HepG2 (cell line): ENCODE data around the gene RPL39. TPM values are rescaled to one million over a fixed set of nuclear protein-coding genes. Genes with fewer than 3 reads are reported as not detected.

Experiments
- ARID2 ChIP-seq: sonication (generic); formaldehyde crosslinking; IDR thresholded peaks from 2 replicates; pipeline ENCODE4 v1.8.1; 2022; ENCODE audit warnings: mild to moderate bottlenecking, missing genetic modification reagents, borderline replicate concordance
- ARNTL ChIP-seq: sonication (generic); formaldehyde crosslinking; IDR thresholded peaks from 2 replicates; pipeline ENCODE4 v1.4.0; 2020; ENCODE audit warnings: mild to moderate bottlenecking, missing genetic modification reagents
- DBP ChIP-seq: sonication (generic); formaldehyde crosslinking; IDR thresholded peaks from 2 replicates; pipeline ENCODE4 v1.4.0; 2020; ENCODE audit warnings: missing genetic modification reagents; ENCODE audit errors: not compliant biosample characterization
- GPBP1L1 ChIP-seq: sonication (generic); formaldehyde crosslinking; IDR thresholded peaks from 2 replicates; pipeline ENCODE4 v1.5.0; 2020; ENCODE audit warnings: mild to moderate bottlenecking, missing genetic modification reagents
- HNRNPK ChIP-seq: fragments of 200-400 bp; formaldehyde crosslinking; IDR thresholded peaks from 2 replicates; pipeline ENCODE4 v1.6.1; 2018; ENCODE audit warnings: low read length, low read depth, moderate library complexity, mild to moderate bottlenecking; ENCODE audit not compliant: poor library complexity, severe bottlenecking
- IKZF1 ChIP-seq: fragments of 450-650 bp; IDR thresholded peaks from 2 replicates; pipeline ENCODE4 v1.7.1; 2016
- MYNN ChIP-seq: sonication (generic); formaldehyde crosslinking; IDR thresholded peaks from 2 replicates; pipeline ENCODE4 v1.4.0; 2020; ENCODE audit warnings: mild to moderate bottlenecking, low read depth, missing genetic modification reagents
- NCOR1 ChIP-seq: fragments of 200-600 bp; sonication (generic); IDR thresholded peaks from 2 replicates; pipeline ENCODE4 v1.7.0; 2017; ENCODE audit warnings: antibody characterized with exemption, low read length, borderline replicate concordance
- PAWR ChIP-seq: sonication (generic); formaldehyde crosslinking; IDR thresholded peaks from 2 replicates; pipeline ENCODE4 v1.4.0; 2020; ENCODE audit warnings: missing genetic modification reagents, mild to moderate bottlenecking, borderline replicate concordance
- PAX8 ChIP-seq: sonication (generic); formaldehyde crosslinking; IDR thresholded peaks from 2 replicates; pipeline ENCODE4 v1.8.0; 2022; ENCODE audit warnings: mild to moderate bottlenecking, missing genetic modification reagents, borderline replicate concordance
- PBX3 ChIP-seq: sonication (generic); formaldehyde crosslinking; IDR thresholded peaks from 2 replicates; pipeline ENCODE4 v1.8.1; 2023; ENCODE audit warnings: missing genetic modification reagents, inconsistent platforms, borderline replicate concordance
- SRSF4 ChIP-seq: fragments of 200-400 bp; formaldehyde crosslinking; IDR thresholded peaks from one replicate; pipeline ENCODE4 v1.6.1; 2018; ENCODE audit warnings: mild to moderate bottlenecking, low read depth, low read length, moderate library complexity; ENCODE audit not compliant: poor library complexity, severe bottlenecking
- TBX2 ChIP-seq: sonication (generic); formaldehyde crosslinking; IDR thresholded peaks from 2 replicates; pipeline ENCODE4 v1.5.0; 2020; ENCODE audit warnings: missing genetic modification reagents, mild to moderate bottlenecking, borderline replicate concordance
- TEAD3 ChIP-seq: optimal IDR thresholded peaks from 2 replicates; pipeline ENCODE3; 2016; ENCODE audit warnings: borderline replicate concordance
- UBTF ChIP-seq: sonication (generic); formaldehyde crosslinking; IDR thresholded peaks from 2 replicates; pipeline ENCODE4 v1.4.0; 2020; ENCODE audit warnings: mild to moderate bottlenecking, missing genetic modification reagents
- WIZ ChIP-seq: sonication (generic); formaldehyde crosslinking; IDR thresholded peaks from 2 replicates; pipeline ENCODE4 v1.5.1; 2020; ENCODE audit warnings: mild to moderate bottlenecking, missing genetic modification reagents
- ZBTB42 ChIP-seq: sonication (generic); formaldehyde crosslinking; IDR thresholded peaks from 2 replicates; pipeline ENCODE4 v1.5.0; 2020; ENCODE audit warnings: mild to moderate bottlenecking, missing genetic modification reagents
- ZNF160 ChIP-seq: sonication (generic); formaldehyde crosslinking; IDR thresholded peaks from 2 replicates; pipeline ENCODE4 v1.8.0; 2022; ENCODE audit warnings: mild to moderate bottlenecking, inconsistent platforms, missing genetic modification reagents
- ZNF589 ChIP-seq: sonication (generic); formaldehyde crosslinking; conservative IDR thresholded peaks from 2 replicates; pipeline ENCODE4 v1.8.0; 2022; ENCODE audit warnings: mild to moderate bottlenecking, moderate library complexity, missing genetic modification reagents
- ZNF737 ChIP-seq: sonication (generic); formaldehyde crosslinking; IDR thresholded peaks from 2 replicates; pipeline ENCODE4 v1.5.0; 2020; ENCODE audit warnings: missing genetic modification reagents, mild to moderate bottlenecking, borderline replicate concordance
- ZNF766 ChIP-seq: sonication (generic); formaldehyde crosslinking; IDR thresholded peaks from 2 replicates; pipeline ENCODE4 v1.5.0; 2020; ENCODE audit warnings: missing genetic modification reagents, borderline replicate concordance
- polyA plus RNA-seq, 8 experiments: library from polyadenylated mRNA; depleted of rRNA in 3 of 8; stranded (reverse) in 7 of 8; unstranded in 1 of 8; fragments of >200 nt; fragmentation: Illumina TruSeq in 4 of 8; extraction: Trizol in 4 of 8; gene quantifications; 2 replicates each; pipeline versions ENCODE4 v1.2.1 to v1.2.3, GENCODE V29; 2011 to 2016; ENCODE audit warnings: low read depth in 4 of 8, missing spikeins in 1 of 8, mixed read lengths in 1 of 8; ENCODE audit not compliant: insufficient read depth in 1 of 8
- total RNA-seq, 5 experiments: library from RNA; depleted of rRNA; stranded (reverse); fragments of >200 nt; fragmentation: Illumina TruSeq; extraction: Trizol; gene quantifications; 2 replicates each; pipeline ENCODE4 v1.2.3, GENCODE V29; 2016; ENCODE audit warnings: low read depth in 1 of 5

RPL39 gene
- total and polyA plus RNA-seq, 2 of the 13 experiments (the other 11 are each of a cell fraction or from before 2014, with no cell fraction given), result 2,312 to 3,547 TPM

- TF ChIP-seq ZNF160 (CRISPR knock-in tag) (0 out of 2 replicates have a peak, but pooled peaks have one; percentile 19), UBTF (CRISPR knock-in tag) (peak; percentile 67), ZNF737 (CRISPR knock-in tag) (no peak), TEAD3 (CRISPR knock-in tag) (no peak), PAX8 (no peak), SRSF4 (no peak), HNRNPK (no peak), PBX3 (CRISPR knock-in tag) (no peak), DBP (CRISPR knock-in tag) (no peak), MYNN (CRISPR knock-in tag) (no peak), ZNF589 (CRISPR knock-in tag) (no peak), TBX2 (CRISPR knock-in tag) (no peak), ARID2 (0 out of 2 replicates have a peak, but pooled peaks have one; percentile 68), IKZF1 (no peak), ZBTB42 (CRISPR knock-in tag) (no peak; the same call in 1 of the 2 replicates), WIZ (CRISPR knock-in tag) (no peak), NCOR1 (no peak), PAWR (CRISPR knock-in tag) (no peak), ARNTL (CRISPR knock-in tag) (peak; percentile 42; the same call in 1 of the 2 replicates), ZNF766 (no peak; the same call in 1 of the 2 replicates), GPBP1L1 (CRISPR knock-in tag) (no peak)
Observed at GRCh38 chrX:119791437-119792231, at the start of gene RPL39 (continued).
